ENCODE data around the gene MAGI1. TPM values are rescaled to one million over a fixed set of nuclear protein-coding genes. Genes with fewer than 3 reads are reported as not detected.
"Not testable (repeated sequence)": the region's sequence is repeated elsewhere in the genome, so short reads cannot be mapped to it uniquely, and the experiment has no call there.

The MAGI1 gene
- total RNA-seq, 1 experiment from 2014 or later: 38.6 TPM

- CTCF ChIA-PET: no interaction called here
- TF ChIP-seq CEBPB (IDR thresholded peaks at IDR 0.05; ENCODE audit: low read depth): no peak
- TF ChIP-seq ZNF274 (IDR thresholded peaks at IDR 0.05; ENCODE audit: low read depth, low read length): no peak
- TF ChIP-seq ZBTB33 (IDR thresholded peaks at IDR 0.05; ENCODE audit: extremely low read depth, insufficient replicate concordance, low read length): no peak
- no peak for TF ChIP-seq SRF (IDR thresholded peaks at IDR 0.05; ENCODE audit: low read depth)
- no peak for TF ChIP-seq CBX3 (IDR thresholded peaks at IDR 0.05; ENCODE audit: low read depth)
- TF ChIP-seq FOSL1 (IDR thresholded peaks at IDR 0.05; ENCODE audit: low read depth): no peak
- no peak for TF ChIP-seq EZH2 (IDR thresholded peaks at IDR 0.05)
- TF ChIP-seq POLR2AphosphoS5 (IDR thresholded peaks at IDR 0.05; ENCODE audit: low read depth, low read length): no peak
- no peak for TF ChIP-seq TCF7L2 (IDR thresholded peaks at IDR 0.05; ENCODE audit: borderline replicate concordance, extremely low read depth, insufficient read depth, insufficient read length)
- TF ChIP-seq ZFX (IDR thresholded peaks at IDR 0.05): no peak
- no peak for TF ChIP-seq REST (IDR thresholded peaks at IDR 0.05; ENCODE audit: low read depth)
- no peak for TF ChIP-seq ATF3 (IDR thresholded peaks at IDR 0.05)
- no peak for TF ChIP-seq POLR2A (IDR thresholded peaks at IDR 0.05; ENCODE audit: borderline replicate concordance, extremely low read depth, insufficient read depth, insufficient read length)
Observed at GRCh38 chr3:65720989-65721737, 317.6 kb downstream of the MAGI1 start.

GRCh38 chr3:65719639-65720038 lies 319.1 kb downstream of the MAGI1 start:
- CTCF ChIA-PET; BruUV-seq (replicated peaks); H3K9me2 ChIP-seq (ENCODE audit: insufficient read depth); H3K9ac ChIP-seq (ENCODE audit: low read length); H2AFZ ChIP-seq (ENCODE audit: low read depth, low read length, poor library complexity, severe bottlenecking); RAD21 ChIA-PET (ENCODE audit: low non-redundant PET in 1 of 2, low total read pairs in 2 of 2, uncharacterized antibody in 2 of 2, unreplicated experiment in 2 of 2); ATAC-seq; H3K9me3 ChIP-seq (ENCODE audit: control insufficient read depth in 1 of 2, insufficient read depth in 1 of 2, low read depth in 1 of 2, low read length in 2 of 2); H4K20me1 ChIP-seq (ENCODE audit: insufficient read depth); H3K27ac ChIP-seq (ENCODE audit: low read depth, low read length); DNase-seq (ENCODE audit: low read depth, low spot score); H3K36me3 ChIP-seq (ENCODE audit: control insufficient read depth in 1 of 2, insufficient read depth in 2 of 2, low read length in 2 of 2); intact Hi-C loops (cut with micrococcal nuclease); H3K79me2 ChIP-seq (ENCODE audit: insufficient read depth, low read length); H3K4me1 ChIP-seq (ENCODE audit: control insufficient read depth in 1 of 2, insufficient read depth in 2 of 2, low read length in 2 of 2); H3K4me2 ChIP-seq (ENCODE audit: low read length); POLR2A ChIA-PET; H3K27me3 ChIP-seq (ENCODE audit: insufficient read depth, low read length); H3K4me3 ChIP-seq (replicated peaks in 1 of 2; ENCODE audit: low read depth in 1 of 2, low read length in 2 of 2): not testable (repeated sequence)

More at GRCh38 chr3:65720989-65721737, 317.6 kb downstream of the MAGI1 start:
- H2AFZ ChIP-seq (ENCODE audit: low read depth, low read length, poor library complexity, severe bottlenecking): no peak overlapping the region
- H3K4me3 ChIP-seq (replicated peaks in 1 of 2; ENCODE audit: low read depth in 1 of 2, low read length in 2 of 2): no peak overlapping the region
- intact Hi-C loops (cut with micrococcal nuclease): no loop called here
- POLR2A ChIA-PET: no interaction called here
- RAD21 ChIA-PET (ENCODE audit: low non-redundant PET in 1 of 2, low total read pairs in 2 of 2, uncharacterized antibody in 2 of 2, unreplicated experiment in 2 of 2): no interaction called here
- no TSS peak for BruUV-seq (replicated peaks)
- ATAC-seq: no peak
- DNase-seq (ENCODE audit: low read depth, low spot score): no peak
- H3K4me2 ChIP-seq (ENCODE audit: low read length): no peak overlapping the region
- H3K27ac ChIP-seq (ENCODE audit: low read depth, low read length): no peak overlapping the region
- no peak overlapping the region for H3K9ac ChIP-seq (ENCODE audit: low read length)
- H3K9me2 ChIP-seq (ENCODE audit: insufficient read depth): no peaks in the 10 kb centered on the region
- no peaks in the 10 kb centered on the region for H3K79me2 ChIP-seq (ENCODE audit: insufficient read depth, low read length)
- H3K36me3 ChIP-seq (ENCODE audit: control insufficient read depth in 1 of 2, insufficient read depth in 2 of 2, low read length in 2 of 2): no peaks in the 10 kb centered on the region
- no peaks in the 10 kb centered on the region for H4K20me1 ChIP-seq (ENCODE audit: insufficient read depth)
- H3K9me3 ChIP-seq (ENCODE audit: control insufficient read depth in 1 of 2, insufficient read depth in 1 of 2, low read depth in 1 of 2, low read length in 2 of 2): no peaks in the 10 kb centered on the region
- H3K27me3 ChIP-seq (ENCODE audit: insufficient read depth, low read length): no peaks in the 10 kb centered on the region
- H3K4me1 ChIP-seq (ENCODE audit: control insufficient read depth in 1 of 2, insufficient read depth in 2 of 2, low read length in 2 of 2): no peaks in the 10 kb centered on the region
